Esophagus squamous epithelium (tissue), 4 donors: ENCODE results near the gene TBX15.

Source experiments
- POLR2A ChIP-seq, 4 donors: fragments of 450-650 bp; IDR thresholded peaks; one replicate each; pipeline ENCODE4 v1.6.1; 2017; ENCODE audit warnings: antibody characterized with exemption in 4 of 4, mild to moderate bottlenecking in 4 of 4, moderate library complexity in 3 of 4
- TF ChIP-seq, protein P1 (sequence below), 6 experiments: fragments of 450-650 bp in 4 of 6; fragments of 200-600 bp in 2 of 6; sonication (generic) in 2 of 6; IDR thresholded peaks; one replicate each; pipeline ENCODE4 v1.5.1; 2016 to 2019; ENCODE audit warnings: antibody characterized with exemption in 6 of 6, mild to moderate bottlenecking in 4 of 6, moderate library complexity in 4 of 6

DNA sequence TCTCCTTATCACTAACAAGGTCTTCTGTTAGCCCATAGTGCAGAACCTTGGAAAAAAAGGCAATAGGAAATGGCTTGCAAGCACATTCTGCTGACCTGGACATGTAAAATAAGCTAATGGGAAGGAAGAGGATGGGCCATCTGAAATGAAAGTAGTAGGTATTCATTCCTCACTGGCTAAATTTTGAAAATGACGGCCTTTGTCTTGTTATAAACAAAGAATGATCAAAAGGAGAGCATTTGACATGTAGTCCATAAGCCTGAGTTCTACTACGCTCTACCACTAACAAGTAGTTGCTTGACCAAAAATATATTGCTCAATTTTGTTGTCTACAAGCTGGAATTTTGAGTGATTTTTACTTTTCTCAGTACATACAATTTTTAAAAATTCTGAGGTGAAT, 75.6 kb downstream of the TBX15 start:
- TF ChIP-seq, protein P1, sequence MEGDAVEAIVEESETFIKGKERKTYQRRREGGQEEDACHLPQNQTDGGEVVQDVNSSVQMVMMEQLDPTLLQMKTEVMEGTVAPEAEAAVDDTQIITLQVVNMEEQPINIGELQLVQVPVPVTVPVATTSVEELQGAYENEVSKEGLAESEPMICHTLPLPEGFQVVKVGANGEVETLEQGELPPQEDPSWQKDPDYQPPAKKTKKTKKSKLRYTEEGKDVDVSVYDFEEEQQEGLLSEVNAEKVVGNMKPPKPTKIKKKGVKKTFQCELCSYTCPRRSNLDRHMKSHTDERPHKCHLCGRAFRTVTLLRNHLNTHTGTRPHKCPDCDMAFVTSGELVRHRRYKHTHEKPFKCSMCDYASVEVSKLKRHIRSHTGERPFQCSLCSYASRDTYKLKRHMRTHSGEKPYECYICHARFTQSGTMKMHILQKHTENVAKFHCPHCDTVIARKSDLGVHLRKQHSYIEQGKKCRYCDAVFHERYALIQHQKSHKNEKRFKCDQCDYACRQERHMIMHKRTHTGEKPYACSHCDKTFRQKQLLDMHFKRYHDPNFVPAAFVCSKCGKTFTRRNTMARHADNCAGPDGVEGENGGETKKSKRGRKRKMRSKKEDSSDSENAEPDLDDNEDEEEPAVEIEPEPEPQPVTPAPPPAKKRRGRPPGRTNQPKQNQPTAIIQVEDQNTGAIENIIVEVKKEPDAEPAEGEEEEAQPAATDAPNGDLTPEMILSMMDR (IDR thresholded peaks at IDR 0.05): no peak
- TF ChIP-seq POLR2A (IDR thresholded peaks at IDR 0.05): no peak
